MM.1S (cell line): ENCODE measurements around the gene LRRTM4.

Experiments used
- CTCF ChIP-seq: fragments of 300-600 bp; sonication (generic); IDR thresholded peaks from 2 replicates; pipeline ENCODE4 v1.5.1; 2016; ENCODE audit warnings: antibody characterized with exemption, low read length, mixed read lengths
- EZH2 ChIP-seq: fragments of 300-600 bp; sonication (generic); optimal IDR thresholded peaks from 2 replicates; pipeline ENCODE3; 2017; ENCODE audit warnings: low read depth, mild to moderate bottlenecking, antibody characterized with exemption, low read length, mixed read lengths

GRCh38 chr2:76809136-76809535 lies 713.0 kb downstream of the LRRTM4 start:
- TF ChIP-seq EZH2 (no peak), CTCF (no peak)
